ENCODE measurements around the gene CLASP1. TPM values are rescaled to one million over a fixed set of nuclear protein-coding genes. Genes with fewer than 3 reads are reported as not detected.

Gene CLASP1
- total RNA-seq, 1 experiment from 2014 or later, result 42.9 TPM

DNA sequence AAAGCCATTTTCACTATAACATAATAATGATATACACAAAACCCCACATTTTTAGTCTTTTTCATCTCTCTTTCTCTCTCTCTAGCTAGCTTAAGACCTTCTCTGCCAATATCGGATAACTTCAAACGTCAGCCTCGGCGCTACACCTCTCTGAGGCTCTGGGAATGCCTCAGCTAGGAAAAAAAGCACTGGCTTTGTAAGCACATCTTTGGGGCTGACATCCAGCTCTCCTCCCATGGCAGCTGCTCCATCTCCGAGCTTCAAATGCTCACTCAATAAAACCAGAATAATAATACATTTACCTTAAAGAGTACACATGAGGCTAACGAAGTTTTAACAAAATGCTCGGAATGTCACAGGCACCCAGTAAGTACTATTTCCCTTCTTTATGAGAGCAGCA, 107.8 kb downstream of the CLASP1 start:
- no peak for DNase-seq (ENCODE audit: low read depth)

GRCh38 chr2:121539750-121540469, 109.4 kb downstream of the CLASP1 start:
- DNase-seq (ENCODE audit: low read depth), result peak; percentile 31

GRCh38 chr2:121536850-121537557, 112.3 kb downstream of the CLASP1 start:
- DNase-seq (ENCODE audit: low read depth), result no peak

DNA sequence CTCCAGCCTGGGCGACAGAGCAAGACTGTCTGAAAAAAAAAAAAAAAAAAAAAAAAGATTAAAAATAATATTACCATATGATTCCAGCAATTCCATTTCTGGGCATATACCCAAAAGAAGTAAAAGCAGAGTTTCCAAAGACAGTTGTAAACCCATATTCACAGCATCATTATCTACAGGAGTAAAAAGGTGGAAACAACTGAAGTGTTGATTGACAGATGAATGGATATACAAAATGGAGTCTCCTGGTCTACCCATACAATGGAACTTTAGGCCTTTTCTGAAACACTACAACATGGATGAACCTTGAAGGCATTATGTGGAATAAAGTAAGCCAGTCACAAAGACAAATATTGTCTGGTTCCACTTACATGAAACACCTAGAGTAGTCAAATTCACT, 112.9 kb downstream of the CLASP1 start:
- DNase-seq (ENCODE audit: low read depth), result no peak

GRCh38 chr2:121534007-121534406, 115.3 kb downstream of the CLASP1 start:
- no peak for DNase-seq (ENCODE audit: low read depth)

GRCh38 chr2:121532894-121533293, 116.4 kb downstream of the CLASP1 start:
- no peak for DNase-seq (ENCODE audit: low read depth)

GRCh38 chr2:121532347-121532766, 116.9 kb downstream of the CLASP1 start:
- DNase-seq (ENCODE audit: low read depth), result peak; percentile 68

- DNase-seq (ENCODE audit: low read depth), result peak; percentile 76
Measured at GRCh38 chr2:121530212-121530705, 119.0 kb downstream of the CLASP1 start.

DNA sequence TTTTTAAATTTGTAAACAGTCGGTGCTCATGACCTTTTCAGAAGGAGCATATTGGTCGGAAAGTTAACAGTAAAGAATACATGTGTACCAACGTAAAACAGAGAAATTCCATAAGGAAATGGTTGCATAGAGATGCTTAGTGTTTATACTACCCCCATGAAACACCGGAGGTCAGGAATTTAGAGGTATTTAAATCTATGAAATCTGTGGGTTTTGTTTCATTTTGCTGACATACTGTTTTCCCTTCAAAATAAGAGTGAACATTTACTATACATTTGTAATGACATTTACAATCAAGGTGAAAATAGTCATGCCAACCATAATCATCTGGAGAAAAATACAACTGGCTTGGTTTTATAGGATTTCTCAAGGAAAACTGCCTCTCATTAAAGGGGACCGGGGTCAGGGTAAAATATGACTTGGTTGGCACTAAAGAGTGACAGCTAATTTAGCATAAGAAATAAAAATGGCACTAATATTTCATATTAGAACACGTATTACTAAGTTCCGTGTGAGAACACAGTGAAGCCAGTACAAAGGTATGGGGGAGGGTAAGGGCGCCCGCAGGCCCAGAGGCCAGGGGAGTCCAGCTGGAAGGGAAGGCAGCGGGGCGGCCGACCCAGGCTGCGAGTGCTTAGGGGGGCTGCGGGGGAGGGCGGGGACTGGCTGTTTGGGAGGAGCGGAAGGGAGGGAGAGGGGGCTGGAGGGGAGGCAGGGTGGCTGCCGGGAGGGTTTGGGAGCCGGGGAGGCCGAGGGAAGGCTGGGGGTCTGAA, 119.6 kb downstream of the CLASP1 start:
- peak; percentile 62 for DNase-seq (ENCODE audit: low read depth)

- peak; percentile 52 for DNase-seq (ENCODE audit: low read depth)
Measured at GRCh38 chr2:121527009-121527682, 122.1 kb downstream of the CLASP1 start.

DNA sequence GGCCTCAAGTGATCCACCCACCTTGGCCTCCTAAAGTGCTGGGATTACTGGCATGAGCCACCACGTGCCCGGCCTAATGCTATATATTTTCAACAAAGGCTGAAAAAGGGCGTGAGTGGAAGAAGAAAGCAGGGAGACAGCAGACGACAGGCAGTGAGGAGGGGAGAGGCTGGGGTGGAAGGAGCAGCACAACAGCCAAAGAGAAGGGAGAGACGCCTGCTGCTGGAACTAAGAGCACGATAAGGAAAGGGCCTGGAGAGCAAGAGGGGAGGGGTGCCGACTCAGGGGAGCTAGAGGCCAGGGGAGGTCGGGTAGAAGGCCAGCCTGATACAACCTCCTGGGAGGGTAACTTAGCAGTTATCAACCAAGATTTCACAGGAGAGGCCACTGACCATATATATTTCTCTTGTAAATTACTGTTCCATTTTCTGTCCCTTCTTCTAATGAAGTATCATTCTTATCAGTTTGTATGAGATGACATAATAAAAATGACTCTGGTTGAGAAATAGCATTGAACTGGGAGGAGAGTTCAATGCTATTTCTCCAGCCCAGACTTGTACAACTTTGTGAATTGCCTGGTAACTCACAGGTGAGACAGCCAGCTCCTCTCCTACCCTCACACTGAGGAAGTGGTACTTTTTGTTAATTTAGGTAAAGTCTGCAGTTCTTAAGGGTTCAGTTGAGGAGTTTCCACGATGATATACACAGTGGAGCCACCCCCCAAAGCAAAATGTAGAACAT, 124.4 kb downstream of the CLASP1 start:
- no peak for DNase-seq (ENCODE audit: low read depth)

GRCh38 chr2:121521359-121521758, 127.9 kb downstream of the CLASP1 start:
- peak; percentile 59 for DNase-seq (ENCODE audit: low read depth)

- DNase-seq (ENCODE audit: low read depth), result no peak
Measured at GRCh38 chr2:121520641-121520994, 128.6 kb downstream of the CLASP1 start.

DNA sequence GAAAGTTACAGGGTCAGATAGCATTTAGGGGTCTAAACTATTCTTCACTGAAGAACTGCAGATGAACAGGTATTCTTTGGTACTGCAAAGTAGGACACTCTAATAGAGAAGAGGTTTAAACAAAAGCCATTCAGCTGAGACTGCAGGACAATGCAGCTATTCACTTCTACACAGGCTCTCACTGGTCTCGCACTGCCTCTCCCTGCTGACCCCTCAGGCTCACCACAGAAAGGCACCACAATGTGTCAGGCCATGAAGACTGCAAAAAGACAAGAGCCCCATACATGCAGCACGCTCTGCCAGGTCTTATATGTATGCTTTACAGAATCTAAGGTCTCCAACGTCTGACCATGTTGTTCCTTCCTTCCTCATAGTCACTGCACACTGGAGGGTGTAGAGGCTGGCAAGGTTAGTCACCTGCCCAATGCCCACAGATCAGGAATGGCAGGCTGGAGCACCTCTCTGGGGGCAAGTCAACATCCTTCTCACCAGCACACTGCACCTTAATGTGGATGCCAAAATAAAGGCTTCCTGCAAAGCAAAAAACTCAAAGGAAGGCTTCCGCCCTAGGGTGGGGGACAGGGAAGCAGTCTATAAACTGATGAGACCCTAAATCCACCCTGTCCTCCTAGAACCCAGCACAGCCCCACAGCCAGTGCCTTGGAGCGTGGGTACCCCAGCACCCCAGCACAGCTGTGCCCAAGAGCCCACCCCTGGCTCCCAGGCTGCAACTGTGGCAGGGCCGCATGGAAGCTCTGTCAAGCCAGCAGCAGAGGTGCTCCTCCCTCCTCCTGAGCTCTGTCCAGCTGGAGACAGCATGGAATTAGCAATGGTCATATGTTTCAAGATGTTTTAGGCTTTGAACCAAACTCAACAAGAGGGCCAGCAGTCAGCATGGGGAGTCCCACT, 129.3 kb downstream of the CLASP1 start:
- no peak for DNase-seq (ENCODE audit: low read depth)

- no peak for DNase-seq (ENCODE audit: low read depth)
Measured at GRCh38 chr2:121519153-121519552, 130.1 kb downstream of the CLASP1 start.

GRCh38 chr2:121513597-121514333, 135.5 kb downstream of the CLASP1 start:
- DNase-seq (ENCODE audit: low read depth), result no peak

GRCh38 chr2:121510857-121511256, 138.4 kb downstream of the CLASP1 start:
- no peak for DNase-seq (ENCODE audit: low read depth)

GRCh38 chr2:121506621-121507020, 142.6 kb downstream of the CLASP1 start:
- no peak for DNase-seq (ENCODE audit: low read depth)

GRCh38 chr2:121505986-121506586, 143.2 kb downstream of the CLASP1 start:
- no peak for DNase-seq (ENCODE audit: low read depth)

All from LHCN-M2 (cell line).